IMR-90 (cell line): ENCODE measurements around the gene ATOH8. TPM values are rescaled to one million over a fixed set of nuclear protein-coding genes. Genes with fewer than 3 reads are reported as not detected.

Experiments used
- ATAC-seq: fragments of 200-7000 bp; cut with Tn5 transposase; 2 replicates; pipeline ENCODE4 v1.9.1; 2020; ENCODE audit warnings: low read depth, mild to moderate bottlenecking, moderate library complexity
- BruUV-seq: library from RNA; stranded (reverse); fragments of 400-500 nt; replicated peaks from 2 replicates; lab custom pipeline; 2021; lab: Mats Ljungman, UMichigan
- CTCF ChIA-PET: fragments of 300-600 bp; formaldehyde crosslinking; extraction: SDS; loops from one replicate; lab custom pipeline; 2021; ENCODE audit warnings: antibody characterized with exemption; lab: Yijun Ruan, JAX
- POLR2A ChIA-PET: fragments of 300-600 bp; sonication (Branson Sonifier 250); formaldehyde crosslinking; loops from one replicate; lab custom pipeline; 2022; ENCODE audit warnings: antibody characterized with exemption; ENCODE audit not compliant: unreplicated experiment; lab: Charles Lee
- DNase-seq: peaks from one replicate; pipeline ENCODE4 v3.0.0; 2013
- H2AFZ ChIP-seq: replicated peaks from 2 replicates; pipeline ENCODE3; 2013; ENCODE audit warnings: low read length, mild to moderate bottlenecking; ENCODE audit not compliant: poor library complexity
- H2AK5ac ChIP-seq: 2 replicates; pipeline ENCODE4 v1.6.1; 2013; ENCODE audit warnings: low read depth, low read length, inconsistent platforms
- H2AK9ac ChIP-seq: replicated peaks from 2 replicates; pipeline ENCODE3; 2013; ENCODE audit warnings: mild to moderate bottlenecking, low read depth, low read length, moderate library complexity; ENCODE audit not compliant: poor library complexity
- H2BK120ac ChIP-seq: 2 replicates; pipeline ENCODE4 v1.6.1; 2013; ENCODE audit warnings: low read depth, low read length, inconsistent platforms
- H2BK15ac ChIP-seq: 3 replicates; pipeline ENCODE4 v1.6.1; 2013; ENCODE audit warnings: low read depth, low read length, inconsistent platforms
- H2BK20ac ChIP-seq: 2 replicates; pipeline ENCODE4 v1.6.1; 2013; ENCODE audit warnings: low read depth, mild to moderate bottlenecking, inconsistent platforms, low read length, moderate library complexity
- H2BK5ac ChIP-seq: 2 replicates; pipeline ENCODE4 v1.6.1; 2013; ENCODE audit warnings: mild to moderate bottlenecking, low read depth, low read length, inconsistent platforms; ENCODE audit not compliant: poor library complexity, severe bottlenecking
- H3K14ac ChIP-seq: replicated peaks from 2 replicates; pipeline ENCODE4 v1.6.1; 2013; ENCODE audit warnings: low read depth, low read length, inconsistent platforms
- H3K18ac ChIP-seq: 2 replicates; pipeline ENCODE4 v1.6.1; 2013; ENCODE audit warnings: low read depth, low read length, control low read depth
- H3K23ac ChIP-seq: 2 replicates; pipeline ENCODE4 v1.6.1; 2013; ENCODE audit warnings: low read depth, low read length, inconsistent platforms
- H3K27ac ChIP-seq: 2 replicates; pipeline ENCODE4 v1.5.1; 2013; ENCODE audit warnings: mild to moderate bottlenecking, control low read depth, low read length; ENCODE audit not compliant: insufficient read depth
- H3K27me3 ChIP-seq: 2 replicates; pipeline ENCODE4 v1.6.1; 2013; ENCODE audit warnings: low read length; ENCODE audit not compliant: control insufficient read depth, insufficient read depth
- H3K36me3 ChIP-seq: 2 replicates; pipeline ENCODE4 v1.6.1; 2013; ENCODE audit warnings: low read length, mixed read lengths; ENCODE audit not compliant: control insufficient read depth, insufficient read depth
- H3K4ac ChIP-seq: 2 replicates; pipeline ENCODE4 v1.6.1; 2013; ENCODE audit warnings: low read depth, low read length, inconsistent platforms
- H3K4me1 ChIP-seq: 2 replicates; pipeline ENCODE4 v1.6.1; 2013; ENCODE audit warnings: low read length, mixed read lengths; ENCODE audit not compliant: control insufficient read depth, insufficient read depth
- H3K4me2 ChIP-seq: 2 replicates; pipeline ENCODE4 v1.6.1; 2013; ENCODE audit warnings: low read depth, mild to moderate bottlenecking, control low read depth, low read length, moderate library complexity
- H3K4me3 ChIP-seq: 2 replicates; pipeline ENCODE4 v1.5.1; 2013; ENCODE audit warnings: low read depth, mild to moderate bottlenecking, control low read depth, low read length, moderate library complexity; ENCODE audit not compliant: insufficient read depth
- H3K56ac ChIP-seq: 2 replicates; pipeline ENCODE4 v1.6.1; 2013; ENCODE audit warnings: low read length, inconsistent platforms; ENCODE audit not compliant: insufficient read depth; ENCODE audit errors: extremely low read depth
- H3K79me1 ChIP-seq, 2 experiments: 2 replicates each; pipeline ENCODE4 v1.6.1; 2013; ENCODE audit warnings: low read length in 2 of 2, inconsistent platforms in 1 of 2, low read depth in 1 of 2
- H3K9ac ChIP-seq: 2 replicates; pipeline ENCODE4 v1.6.1; 2013; ENCODE audit warnings: low read depth, low read length, control low read depth
- H3K9me1 ChIP-seq: 2 replicates; pipeline ENCODE4 v1.6.1; 2013; ENCODE audit warnings: low read length, inconsistent platforms; ENCODE audit not compliant: insufficient read depth
- H3K9me3 ChIP-seq: 2 replicates; pipeline ENCODE4 v1.6.1; 2013; ENCODE audit warnings: low read length; ENCODE audit not compliant: control insufficient read depth, insufficient read depth
- H4K20me1 ChIP-seq: 2 replicates; pipeline ENCODE4 v1.6.1; 2013; ENCODE audit warnings: low read length, inconsistent platforms; ENCODE audit not compliant: insufficient read depth
- H4K5ac ChIP-seq: 2 replicates; pipeline ENCODE4 v1.6.1; 2013; ENCODE audit warnings: mild to moderate bottlenecking, low read depth, low read length, control low read depth
- H4K8ac ChIP-seq, 2 experiments: 2 replicates each; pipeline ENCODE4 v1.6.1; 2013; ENCODE audit warnings: low read depth in 2 of 2, low read length in 2 of 2, control low read depth in 1 of 2, inconsistent platforms in 1 of 2
- H4K91ac ChIP-seq: 2 replicates; pipeline ENCODE4 v1.6.1; 2013; ENCODE audit warnings: low read depth, low read length, inconsistent platforms; ENCODE audit not compliant: insufficient read depth
- CEBPB ChIP-seq: IDR thresholded peaks from 2 replicates; pipeline ENCODE4 v1.6.1; 2012; ENCODE audit warnings: low read depth, low read length, improper control_type of control experiment
- CHD1 ChIP-seq: IDR thresholded peaks from 2 replicates; pipeline ENCODE4 v1.6.1; 2012; ENCODE audit warnings: low read depth, low read length, improper control_type of control experiment
- RAD21 ChIP-seq: IDR thresholded peaks from 2 replicates; pipeline ENCODE4 v1.6.1; 2012; ENCODE audit warnings: low read length, improper control_type of control experiment
- SMC3 ChIP-seq: fragments of 150-350 bp; IDR thresholded peaks from 2 replicates; pipeline ENCODE4 v1.6.1; 2016; ENCODE audit warnings: low read depth, mild to moderate bottlenecking, antibody characterized with exemption, low read length, moderate library complexity
- WGBS, 2 experiments: methylation state at CpG; one replicate each; pipeline versions ENCODE4 v1.1.5 to v1.1.7; 2013; ENCODE audit warnings: missing lambda C conversion rate in 2 of 2; ENCODE audit not compliant: insufficient read length in 1 of 2; ENCODE audit errors: extremely low coverage in 2 of 2; 5-methylcytosine and 5-hydroxymethylcytosine counted together
- dilution Hi-C: fragments of 300-500 bp; cut with HindIII; formaldehyde crosslinking; loops from one replicate; pipeline ENCODE4 v1.14.3; 2018; ENCODE audit warnings: low sequenced_read_pairs; ENCODE audit not compliant: unreplicated experiment
- in situ Hi-C: fragments of 300-500 bp; cut with MboI; formaldehyde crosslinking; loops from 3 replicates; pipeline ENCODE4 v1.14.3; 2019; ENCODE audit warnings: low sequenced_read_pairs, inconsistent platforms, mixed read lengths
- intact Hi-C: fragments of 100-400 bp; cut with micrococcal nuclease; formaldehyde crosslinking; loops from 2 replicates; pipeline ENCODE4 v1.10.0; 2022
- polyA plus RNA-seq, 3 experiments: library from polyadenylated mRNA; depleted of rRNA; stranded (reverse); fragments of >200 nt; gene quantifications; 2 replicates each; pipeline ENCODE4 v1.2.3, GENCODE V29; 2012; ENCODE audit warnings: low replicate concordance in 1 of 3
- total RNA-seq: library from RNA; depleted of rRNA; stranded (reverse); fragments of >200 nt; gene quantifications from 2 replicates; pipeline ENCODE4 v1.2.3, GENCODE V29; 2012

The ATOH8 gene
- total and polyA plus RNA-seq, 2 of the 4 experiments (the other 2 are of a cell fraction): 7.9 to 9.0 TPM

DNA sequence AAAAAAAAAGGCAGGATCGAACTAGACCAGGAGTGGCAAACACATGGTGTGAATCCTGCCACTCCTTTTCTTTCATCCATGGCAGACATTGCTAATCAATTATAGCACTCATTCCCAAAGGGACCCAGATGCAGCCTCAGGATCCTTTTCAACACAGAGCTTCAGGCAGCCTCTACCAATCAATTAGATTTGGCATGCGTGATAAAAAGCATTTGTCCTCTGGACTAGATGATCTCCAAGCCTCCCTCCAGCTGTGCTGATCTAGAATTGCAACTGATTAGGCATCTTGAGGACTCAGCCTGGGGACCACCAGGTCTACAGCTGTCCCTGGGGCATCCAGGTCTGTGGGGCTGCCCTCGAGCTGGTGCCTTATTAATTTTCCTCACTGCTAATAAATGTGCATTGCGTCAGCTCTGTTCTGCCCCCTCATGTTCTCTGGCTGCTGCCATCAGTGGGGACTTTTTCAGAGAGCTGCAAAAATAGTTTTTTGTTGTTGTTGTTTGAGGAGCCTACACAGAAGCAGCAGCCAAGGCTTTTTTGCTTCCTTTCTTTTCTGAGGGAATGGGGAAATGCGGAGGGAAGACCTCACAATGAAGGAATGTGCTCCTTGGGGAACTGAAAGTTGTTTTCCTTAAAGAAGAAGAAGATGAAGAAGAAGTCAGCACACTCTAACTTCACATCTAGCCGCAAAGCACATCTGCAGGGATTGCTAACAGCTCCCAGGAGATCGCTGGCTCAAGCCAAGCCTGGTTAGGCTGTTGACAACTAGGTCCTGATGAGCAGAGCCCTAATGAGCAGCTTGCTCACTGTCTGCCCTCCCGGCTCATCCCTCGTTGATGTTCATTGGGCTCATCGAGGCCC lies 8.8 kb upstream of the ATOH8 start:
- Histone ChIP-seq H3K4me3 (no peak overlapping the region), H4K5ac (peak overlapping the region; percentile 77), H4K20me1 (peaks cover 8% of the 10 kb centered on the region), H3K4ac (peak overlapping the region; percentile 82), H2BK15ac (peak overlapping the region; percentile 76; the same call in 2 of the 3 replicates), H2BK120ac (peak overlapping the region; percentile 95), H2AK9ac (peak overlapping the region; percentile 10), H4K8ac (peak overlapping the region; percentile 40 to 78; a peak in 3 of 4 replicates), H3K27me3 (no peaks in the 10 kb centered on the region), H3K14ac (peak overlapping the region; percentile 84), H2AK5ac (peak overlapping the region; percentile 94), H4K91ac (peak overlapping the region; percentile 89), H2AFZ (peak overlapping the region; percentile 81), H3K9me1 (peaks cover 30% of the 10 kb centered on the region), H3K56ac (no peak overlapping the region; the same call in 1 of the 2 replicates), H3K27ac (peak overlapping the region; percentile 65), H3K4me1 (peaks cover 43% of the 10 kb centered on the region), H3K79me1 (no peaks in the 10 kb centered on the region), H3K4me2 (peak overlapping the region; percentile 78), H3K23ac (peak overlapping the region; percentile 83), H3K36me3 (no peaks in the 10 kb centered on the region), H2BK5ac (peak overlapping the region; percentile 6), H2BK20ac (peak overlapping the region; percentile 93), H3K18ac (peak overlapping the region; percentile 87), H3K9ac (peak overlapping the region; percentile 48), H3K9me3 (no peaks in the 10 kb centered on the region)
- intact Hi-C loops: no loop called here
- dilution Hi-C loops: no loop called here
- 45% methylated on average over 6 of the region's 10 CpGs; no CpG with 5 or more reads in 1 of the 2 experiments for WGBS, 2 experiments
- peak; percentile 70 for DNase-seq
- BruUV-seq: no TSS peak
- CTCF ChIA-PET: interaction anchor here (1.0 to 2.1 kb wide), 4 partner anchors 11 to 69 kb away, joined by 3 to 10 read pairs (median 4); no protein-coding TSS in a partner anchor
- in situ Hi-C loops: no loop called here
- POLR2A ChIA-PET: no interaction called here
- TF ChIP-seq CHD1 (no peak), CEBPB (peak; percentile 50; the same call in 1 of the 2 replicates), SMC3 (no peak), RAD21 (no peak)
- peak; percentile 4 for ATAC-seq
